ENCODE data around the gene FAM234A.
"Not testable (repeated sequence)": the region's sequence is repeated elsewhere in the genome, so short reads cannot be mapped to it uniquely, and the experiment has no call there.

Gene FAM234A

DNA sequence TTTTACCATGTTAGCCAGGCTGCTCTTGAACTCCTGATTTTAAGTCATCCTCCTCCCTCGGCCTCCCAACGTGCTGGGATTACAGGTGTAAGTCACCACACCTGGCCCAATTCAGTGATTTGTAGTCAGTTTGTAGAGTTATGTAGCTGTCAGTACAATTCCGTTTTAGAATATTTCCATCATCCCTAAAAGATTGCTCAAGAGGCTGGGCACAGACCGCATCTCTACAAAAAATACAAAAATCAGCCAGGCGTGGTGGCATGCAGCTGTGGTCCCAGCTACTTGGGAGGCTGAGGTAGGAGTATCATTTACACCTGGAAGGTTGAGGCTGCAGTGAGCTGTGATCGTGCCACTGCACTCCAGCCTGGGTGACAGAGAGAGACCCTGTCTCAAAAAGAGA, 20.6 kb downstream of the FAM234A start:
- Histone ChIP-seq H3K9me3 (ENCODE audit: control insufficient read depth, insufficient read depth, low read length) (no peaks in the 10 kb centered on the region), H3K4me1 (ENCODE audit: control insufficient read depth, insufficient read depth, low read length) (no peaks in the 10 kb centered on the region), H3K9ac (ENCODE audit: low read depth, low read length) (no peak overlapping the region), H3K27me3 (ENCODE audit: control insufficient read depth, insufficient read depth, low read length) (no peaks in the 10 kb centered on the region), H3K4me3 (ENCODE audit: low read depth, low read length) (no peak overlapping the region), H3K27ac (ENCODE audit: low read depth, low read length) (no peak overlapping the region), H3K36me3 (ENCODE audit: control insufficient read depth, insufficient read depth, low read length) (peaks cover 48% of the 10 kb centered on the region)

DNA sequence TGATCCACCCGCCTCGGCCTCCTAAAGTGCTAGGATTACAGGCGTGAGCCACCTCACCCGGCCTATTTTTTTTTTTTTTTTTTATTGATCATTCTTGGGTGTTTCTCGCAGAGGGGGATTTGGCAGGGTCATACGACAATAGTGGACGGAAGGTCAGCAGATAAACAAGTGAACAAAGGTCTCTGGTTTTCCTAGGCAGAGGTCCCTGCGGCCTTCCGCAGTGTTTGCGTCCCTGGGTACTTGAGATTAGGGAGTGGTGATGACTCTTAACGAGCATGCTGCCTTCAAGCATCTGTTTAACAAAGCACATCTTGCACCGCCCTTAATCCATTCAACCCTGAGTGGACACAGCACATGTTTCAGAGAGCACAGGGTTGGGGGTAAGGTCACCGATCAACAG, 23.5 kb downstream of the FAM234A start:
- H3K27ac ChIP-seq (ENCODE audit: low read depth, low read length); H3K9ac ChIP-seq (ENCODE audit: low read depth, low read length): not testable (repeated sequence)
- peaks cover 62% of the 10 kb centered on the region for H3K36me3 ChIP-seq (ENCODE audit: control insufficient read depth, insufficient read depth, low read length)

GRCh38 chr16:259226-259625, 24.6 kb downstream of the FAM234A start:
- no peaks in the 10 kb centered on the region for H3K4me1 ChIP-seq (ENCODE audit: control insufficient read depth, insufficient read depth, low read length)
- no peaks in the 10 kb centered on the region for H3K27me3 ChIP-seq (ENCODE audit: control insufficient read depth, insufficient read depth, low read length)
- no peak overlapping the region for H3K27ac ChIP-seq (ENCODE audit: low read depth, low read length)
- H3K9ac ChIP-seq (ENCODE audit: low read depth, low read length) = no peak overlapping the region
- H3K4me3 ChIP-seq (ENCODE audit: low read depth, low read length) = no peak overlapping the region
- peaks cover 53% of the 10 kb centered on the region for H3K36me3 ChIP-seq (ENCODE audit: control insufficient read depth, insufficient read depth, low read length)
- H3K9me3 ChIP-seq (ENCODE audit: control insufficient read depth, insufficient read depth, low read length) = no peaks in the 10 kb centered on the region

More for the DNA sequence above, 23.5 kb downstream of the FAM234A start:
- H3K4me3 ChIP-seq (ENCODE audit: low read depth, low read length); H3K4me1 ChIP-seq (ENCODE audit: control insufficient read depth, insufficient read depth, low read length); H3K27me3 ChIP-seq (ENCODE audit: control insufficient read depth, insufficient read depth, low read length); H3K9me3 ChIP-seq (ENCODE audit: control insufficient read depth, insufficient read depth, low read length): not testable (repeated sequence)

- Histone ChIP-seq H3K4me1 (ENCODE audit: control insufficient read depth, insufficient read depth, low read length) (no peaks in the 10 kb centered on the region), H3K9me3 (ENCODE audit: control insufficient read depth, insufficient read depth, low read length) (no peaks in the 10 kb centered on the region), H3K9ac (ENCODE audit: low read depth, low read length) (no peak overlapping the region), H3K4me3 (ENCODE audit: low read depth, low read length) (no peak overlapping the region), H3K27ac (ENCODE audit: low read depth, low read length) (no peak overlapping the region), H3K36me3 (ENCODE audit: control insufficient read depth, insufficient read depth, low read length) (peaks cover 50% of the 10 kb centered on the region), H3K27me3 (ENCODE audit: control insufficient read depth, insufficient read depth, low read length) (no peaks in the 10 kb centered on the region)
These were observed 25.2 kb downstream of the FAM234A start for GRCh38 chr16:259814-260253.

- Histone ChIP-seq H3K27ac (ENCODE audit: low read depth, low read length) (no peak overlapping the region), H3K36me3 (ENCODE audit: control insufficient read depth, insufficient read depth, low read length) (peaks cover 48% of the 10 kb centered on the region), H3K4me1 (ENCODE audit: control insufficient read depth, insufficient read depth, low read length) (no peaks in the 10 kb centered on the region), H3K9me3 (ENCODE audit: control insufficient read depth, insufficient read depth, low read length) (no peaks in the 10 kb centered on the region), H3K27me3 (ENCODE audit: control insufficient read depth, insufficient read depth, low read length) (no peaks in the 10 kb centered on the region), H3K4me3 (ENCODE audit: low read depth, low read length) (no peak overlapping the region), H3K9ac (ENCODE audit: low read depth, low read length) (no peak overlapping the region)
These were observed 25.7 kb downstream of the FAM234A start for GRCh38 chr16:260326-260725.

DNA sequence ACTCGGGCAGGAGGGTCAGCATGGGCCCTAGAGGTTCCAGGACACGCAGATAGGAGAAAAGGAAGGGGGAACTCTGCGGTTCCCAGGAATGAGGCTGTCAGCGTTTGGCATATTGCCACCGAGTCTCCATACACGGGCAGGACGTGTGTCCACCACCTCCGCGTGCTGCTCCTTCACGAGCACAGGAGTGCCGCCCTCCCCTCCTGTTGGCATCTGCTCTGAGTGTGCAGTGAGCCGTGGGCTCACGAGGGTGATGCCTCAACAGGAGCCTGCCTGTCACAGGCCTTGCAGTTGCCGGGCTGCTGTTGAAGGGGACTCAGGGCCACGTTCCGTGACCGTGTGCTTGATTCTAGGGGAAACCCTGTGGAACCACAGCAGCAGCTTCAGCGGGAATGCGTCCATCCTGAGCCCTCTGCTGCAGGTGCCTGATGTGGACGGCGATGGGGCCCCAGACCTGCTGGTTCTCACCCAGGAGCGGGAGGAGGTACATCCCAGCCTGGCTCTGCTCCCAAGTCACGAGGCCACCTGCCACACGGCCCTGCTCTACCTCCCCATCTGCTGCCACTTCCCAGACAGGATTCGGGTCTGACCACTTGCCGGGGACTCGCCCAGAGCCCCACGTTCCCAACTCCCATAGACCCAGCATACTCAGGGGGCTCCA, 26.5 kb downstream of the FAM234A start:
- H3K4me1 ChIP-seq (ENCODE audit: control insufficient read depth, insufficient read depth, low read length) = no peaks in the 10 kb centered on the region
- no peak overlapping the region for H3K27ac ChIP-seq (ENCODE audit: low read depth, low read length)
- no peaks in the 10 kb centered on the region for H3K9me3 ChIP-seq (ENCODE audit: control insufficient read depth, insufficient read depth, low read length)
- no peak overlapping the region for H3K9ac ChIP-seq (ENCODE audit: low read depth, low read length)
- peaks cover 41% of the 10 kb centered on the region for H3K36me3 ChIP-seq (ENCODE audit: control insufficient read depth, insufficient read depth, low read length)
- no peaks in the 10 kb centered on the region for H3K27me3 ChIP-seq (ENCODE audit: control insufficient read depth, insufficient read depth, low read length)
- no peak overlapping the region for H3K4me3 ChIP-seq (ENCODE audit: low read depth, low read length)

DNA sequence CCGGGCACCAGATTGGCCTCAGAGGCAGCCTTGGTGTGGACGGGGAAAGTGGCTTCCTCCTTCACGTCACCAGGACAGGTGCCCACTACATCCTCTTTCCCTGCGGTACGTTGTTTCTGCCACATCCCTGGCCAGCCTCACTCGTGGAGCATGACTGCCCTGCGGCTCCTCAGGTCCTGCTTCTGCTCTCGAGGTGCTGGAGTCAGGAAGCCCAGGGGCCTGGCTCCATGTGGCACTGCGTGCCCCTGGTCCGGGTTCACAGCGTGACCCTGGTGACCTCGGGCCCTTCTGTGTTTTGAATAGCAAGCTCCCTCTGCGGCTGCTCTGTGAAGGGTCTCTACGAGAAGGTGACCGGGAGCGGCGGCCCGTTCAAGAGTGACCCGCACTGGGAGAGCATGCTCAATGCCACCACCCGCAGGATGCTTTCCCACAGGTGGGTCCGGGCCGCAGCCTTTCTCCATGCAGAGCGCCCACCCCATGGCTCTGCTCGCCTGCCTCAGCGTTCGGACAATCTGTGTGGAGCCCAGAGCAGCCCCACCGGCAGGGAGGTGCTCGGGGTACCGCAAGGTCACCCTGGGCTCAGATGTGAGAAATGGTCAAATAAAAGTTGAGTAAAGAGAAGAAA, 27.6 kb downstream of the FAM234A start:
- peaks cover 40% of the 10 kb centered on the region for H3K36me3 ChIP-seq (ENCODE audit: control insufficient read depth, insufficient read depth, low read length)
- no peaks in the 10 kb centered on the region for H3K27me3 ChIP-seq (ENCODE audit: control insufficient read depth, insufficient read depth, low read length)
- H3K9ac ChIP-seq (ENCODE audit: low read depth, low read length) = no peak overlapping the region
- H3K4me1 ChIP-seq (ENCODE audit: control insufficient read depth, insufficient read depth, low read length) = no peaks in the 10 kb centered on the region
- no peaks in the 10 kb centered on the region for H3K9me3 ChIP-seq (ENCODE audit: control insufficient read depth, insufficient read depth, low read length)
- no peak overlapping the region for H3K4me3 ChIP-seq (ENCODE audit: low read depth, low read length)
- no peak overlapping the region for H3K27ac ChIP-seq (ENCODE audit: low read depth, low read length)

DNA sequence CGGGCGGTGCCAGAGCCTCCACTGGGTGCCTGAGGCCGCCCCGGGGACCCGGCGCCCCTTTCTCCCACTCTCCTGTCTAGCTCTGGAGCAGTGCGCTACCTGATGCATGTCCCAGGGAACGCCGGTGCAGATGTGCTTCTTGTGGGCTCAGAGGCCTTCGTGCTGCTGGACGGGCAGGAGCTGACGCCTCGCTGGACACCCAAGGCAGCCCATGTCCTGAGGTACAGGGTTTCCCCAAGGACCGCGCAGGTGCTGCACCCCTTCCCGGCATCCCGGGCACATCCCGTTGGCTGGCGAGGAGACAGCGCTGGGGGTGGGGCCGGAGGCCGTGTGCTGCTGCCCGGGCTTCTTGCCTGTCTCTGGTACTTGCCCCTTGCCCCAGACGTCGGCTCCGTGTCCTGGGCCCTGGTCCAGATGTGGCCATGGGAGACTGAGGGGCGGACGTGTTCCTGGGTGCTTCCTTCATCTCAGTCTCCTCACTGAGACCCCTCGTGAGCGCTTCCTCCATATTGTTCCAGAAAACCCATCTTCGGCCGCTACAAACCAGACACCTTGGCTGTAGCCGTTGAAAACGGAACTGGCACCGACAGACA, 28.7 kb downstream of the FAM234A start:
- H3K4me3 ChIP-seq (ENCODE audit: low read depth, low read length) = no peak overlapping the region
- no peak overlapping the region for H3K27ac ChIP-seq (ENCODE audit: low read depth, low read length)
- peaks cover 40% of the 10 kb centered on the region for H3K36me3 ChIP-seq (ENCODE audit: control insufficient read depth, insufficient read depth, low read length)
- H3K27me3 ChIP-seq (ENCODE audit: control insufficient read depth, insufficient read depth, low read length) = no peaks in the 10 kb centered on the region
- no peaks in the 10 kb centered on the region for H3K9me3 ChIP-seq (ENCODE audit: control insufficient read depth, insufficient read depth, low read length)
- no peaks in the 10 kb centered on the region for H3K4me1 ChIP-seq (ENCODE audit: control insufficient read depth, insufficient read depth, low read length)
- no peak overlapping the region for H3K9ac ChIP-seq (ENCODE audit: low read depth, low read length)

DNA sequence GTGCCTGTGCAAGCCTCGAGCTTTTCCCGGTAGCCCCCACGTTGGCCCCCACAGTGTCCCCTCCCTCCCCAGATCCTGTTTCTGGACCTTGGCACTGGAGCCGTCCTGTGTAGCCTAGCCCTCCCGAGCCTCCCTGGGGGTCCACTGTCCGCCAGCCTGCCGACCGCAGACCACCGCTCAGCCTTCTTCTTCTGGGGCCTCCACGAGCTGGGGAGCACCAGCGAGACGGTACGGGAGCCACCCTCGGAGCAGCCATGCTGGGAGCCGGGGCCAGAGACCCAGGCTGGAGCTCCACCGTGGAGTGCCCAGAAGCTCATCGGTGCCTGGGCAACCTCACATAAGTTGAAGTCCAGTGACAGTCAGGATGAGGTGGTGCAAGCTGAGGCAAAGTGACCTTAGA, 29.3 kb downstream of the FAM234A start:
- no peaks in the 10 kb centered on the region for H3K9me3 ChIP-seq (ENCODE audit: control insufficient read depth, insufficient read depth, low read length)
- H3K27ac ChIP-seq (ENCODE audit: low read depth, low read length) = no peak overlapping the region
- peaks cover 38% of the 10 kb centered on the region for H3K36me3 ChIP-seq (ENCODE audit: control insufficient read depth, insufficient read depth, low read length)
- no peaks in the 10 kb centered on the region for H3K4me1 ChIP-seq (ENCODE audit: control insufficient read depth, insufficient read depth, low read length)
- no peaks in the 10 kb centered on the region for H3K27me3 ChIP-seq (ENCODE audit: control insufficient read depth, insufficient read depth, low read length)
- no peak overlapping the region for H3K9ac ChIP-seq (ENCODE audit: low read depth, low read length)
- no peak overlapping the region for H3K4me3 ChIP-seq (ENCODE audit: low read depth, low read length)

DNA sequence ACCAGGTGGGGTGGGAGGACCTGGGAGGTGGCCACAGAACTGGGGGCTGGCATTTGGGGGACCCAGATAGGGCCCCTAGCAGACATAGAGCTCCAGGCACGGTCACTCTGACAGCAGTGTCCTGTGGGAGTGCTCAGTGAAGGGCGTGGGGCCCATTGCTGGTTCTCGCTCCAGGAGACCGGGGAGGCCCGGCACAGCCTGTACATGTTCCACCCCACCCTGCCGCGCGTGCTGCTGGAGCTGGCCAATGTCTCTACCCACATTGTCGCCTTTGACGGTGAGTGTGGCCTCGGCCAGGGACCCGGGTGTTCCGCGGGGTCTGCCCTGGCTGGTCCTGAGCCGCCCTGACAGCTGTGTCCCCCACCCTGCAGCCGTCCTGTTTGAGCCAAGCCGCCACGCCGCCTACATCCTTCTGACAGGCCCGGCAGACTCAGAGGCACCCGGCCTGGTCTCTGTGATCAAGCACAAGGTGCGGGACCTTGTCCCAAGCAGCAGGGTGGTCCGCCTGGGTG, 29.9 kb downstream of the FAM234A start:
- Histone ChIP-seq H3K27ac (ENCODE audit: low read depth, low read length) (no peak overlapping the region), H3K9ac (ENCODE audit: low read depth, low read length) (no peak overlapping the region), H3K9me3 (ENCODE audit: control insufficient read depth, insufficient read depth, low read length) (no peaks in the 10 kb centered on the region), H3K4me3 (ENCODE audit: low read depth, low read length) (no peak overlapping the region), H3K4me1 (ENCODE audit: control insufficient read depth, insufficient read depth, low read length) (no peaks in the 10 kb centered on the region), H3K36me3 (ENCODE audit: control insufficient read depth, insufficient read depth, low read length) (peaks cover 33% of the 10 kb centered on the region), H3K27me3 (ENCODE audit: control insufficient read depth, insufficient read depth, low read length) (no peaks in the 10 kb centered on the region)

DNA sequence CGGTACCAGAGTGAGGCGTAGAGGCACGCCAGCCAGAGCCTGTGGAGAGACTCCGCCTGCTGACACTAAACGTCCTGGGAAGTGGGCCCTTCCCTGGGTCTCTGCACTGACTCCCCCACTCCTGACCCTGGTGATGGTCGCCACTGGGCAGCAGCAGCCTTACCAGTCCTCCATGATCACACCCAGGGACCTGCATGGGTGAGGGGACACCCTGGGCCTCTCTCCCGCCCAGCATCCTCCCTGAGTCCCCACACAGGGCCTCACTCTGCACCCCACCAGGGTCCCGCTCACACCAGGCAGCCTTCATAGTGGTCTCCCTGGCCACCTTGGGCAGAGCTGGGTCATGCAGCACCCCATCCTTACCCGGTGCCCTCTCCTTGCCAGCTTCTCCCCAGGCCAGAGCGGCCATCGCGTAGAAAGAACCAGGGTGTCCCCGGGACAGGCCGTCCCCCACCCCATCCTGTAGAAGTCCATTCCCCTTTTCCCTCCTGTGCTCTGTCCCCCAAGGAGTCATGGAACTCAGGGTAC, 30.4 kb downstream of the FAM234A start:
- H3K9me3 ChIP-seq (ENCODE audit: control insufficient read depth, insufficient read depth, low read length) = no peaks in the 10 kb centered on the region
- peaks cover 29% of the 10 kb centered on the region for H3K36me3 ChIP-seq (ENCODE audit: control insufficient read depth, insufficient read depth, low read length)
- H3K27me3 ChIP-seq (ENCODE audit: control insufficient read depth, insufficient read depth, low read length) = no peaks in the 10 kb centered on the region
- no peak overlapping the region for H3K4me3 ChIP-seq (ENCODE audit: low read depth, low read length)
- no peak overlapping the region for H3K9ac ChIP-seq (ENCODE audit: low read depth, low read length)
- H3K27ac ChIP-seq (ENCODE audit: low read depth, low read length) = no peak overlapping the region
- H3K4me1 ChIP-seq (ENCODE audit: control insufficient read depth, insufficient read depth, low read length) = no peaks in the 10 kb centered on the region
